ENCODE measurements around the gene HSFX2.
"Not testable (repeated sequence)": the region's sequence is repeated elsewhere in the genome, so short reads cannot be mapped to it uniquely, and the experiment has no call there.

The HSFX2 gene

DNA sequence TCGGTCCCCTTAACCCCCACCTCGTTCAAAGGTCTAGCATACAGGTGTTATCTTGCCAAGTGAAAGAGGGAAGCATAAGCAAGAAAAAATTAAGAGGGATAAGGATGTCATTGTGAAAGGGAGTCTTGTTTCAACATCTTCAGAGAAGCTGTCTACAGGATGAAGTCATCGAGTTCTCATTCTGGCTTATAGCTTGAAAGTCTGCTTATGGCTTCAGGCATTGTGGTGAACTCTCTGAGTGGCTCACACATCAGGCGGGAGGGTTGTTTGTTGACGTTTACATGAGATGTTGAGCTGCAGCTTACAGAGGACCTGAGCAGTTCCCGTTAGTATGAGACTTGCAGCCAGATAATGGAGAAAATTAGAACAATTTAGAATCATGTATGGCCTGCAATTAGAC is 24.4 kb downstream of the HSFX2 start:
- no peak for DNase-seq
- no peak for TF ChIP-seq CTCF (IDR thresholded peaks at IDR 0.05; ENCODE audit: low read depth, low read length)
- H3K4me3 ChIP-seq (ENCODE audit: low read depth, low read length): no peak overlapping the region
- no peaks in the 10 kb centered on the region for H3K36me3 ChIP-seq
- no peaks in the 10 kb centered on the region for H3K9me3 ChIP-seq (ENCODE audit: severe bottlenecking)
- H3K27ac ChIP-seq: no peak overlapping the region
- peaks cover 37% of the 10 kb centered on the region for H3K27me3 ChIP-seq (ENCODE audit: insufficient read depth, low read depth, severe bottlenecking)

GRCh38 chrX:149569770-149570169 is 25.3 kb downstream of the HSFX2 start:
- no peak overlapping the region for H3K4me3 ChIP-seq (ENCODE audit: low read depth, low read length)
- DNase-seq: no peak
- no peaks in the 10 kb centered on the region for H3K36me3 ChIP-seq
- no peak for TF ChIP-seq CTCF (IDR thresholded peaks at IDR 0.05; ENCODE audit: low read depth, low read length)
- peaks cover 43% of the 10 kb centered on the region for H3K27me3 ChIP-seq (ENCODE audit: insufficient read depth, low read depth, severe bottlenecking)
- H3K27ac ChIP-seq: no peak overlapping the region
- H3K9me3 ChIP-seq (ENCODE audit: severe bottlenecking): no peaks in the 10 kb centered on the region

DNA sequence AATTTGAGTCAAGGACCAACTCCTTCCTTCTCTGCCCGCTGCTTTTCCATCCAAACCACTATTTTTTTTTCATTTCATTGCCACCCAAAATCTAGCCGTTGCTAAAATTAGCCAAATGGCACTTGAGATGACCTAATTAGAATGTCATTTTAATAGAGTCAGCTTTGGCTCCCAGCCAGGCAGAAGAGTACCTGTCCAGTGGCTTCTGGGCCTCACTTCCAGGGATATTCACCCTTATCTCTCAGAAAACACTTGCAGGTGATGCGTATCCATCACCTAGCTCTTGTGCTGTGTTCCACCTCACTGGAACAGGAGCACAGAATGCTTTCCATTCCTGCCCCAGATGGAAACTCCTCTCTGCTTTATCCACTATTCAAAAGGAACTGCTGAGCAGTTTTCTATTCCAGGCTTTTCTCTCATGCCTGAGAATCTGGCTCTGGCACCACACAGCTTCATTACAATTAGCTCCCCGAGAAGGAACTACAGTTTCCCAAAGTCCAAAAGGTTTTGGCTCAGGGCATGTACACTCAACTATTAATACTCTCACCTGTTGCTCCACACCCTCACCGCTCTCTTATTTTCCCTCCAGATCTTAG is 26.3 kb downstream of the HSFX2 start:
- TF ChIP-seq CTCF (IDR thresholded peaks at IDR 0.05; ENCODE audit: low read depth, low read length): no peak
- DNase-seq: no peak
- Histone ChIP-seq H3K27me3 (ENCODE audit: insufficient read depth, low read depth, severe bottlenecking) (peaks cover 44% of the 10 kb centered on the region), H3K36me3 (no peaks in the 10 kb centered on the region), H3K4me3 (ENCODE audit: low read depth, low read length) (no peak overlapping the region), H3K27ac (no peak overlapping the region), H3K9me3 (ENCODE audit: severe bottlenecking) (peaks cover 2% of the 10 kb centered on the region)

DNA sequence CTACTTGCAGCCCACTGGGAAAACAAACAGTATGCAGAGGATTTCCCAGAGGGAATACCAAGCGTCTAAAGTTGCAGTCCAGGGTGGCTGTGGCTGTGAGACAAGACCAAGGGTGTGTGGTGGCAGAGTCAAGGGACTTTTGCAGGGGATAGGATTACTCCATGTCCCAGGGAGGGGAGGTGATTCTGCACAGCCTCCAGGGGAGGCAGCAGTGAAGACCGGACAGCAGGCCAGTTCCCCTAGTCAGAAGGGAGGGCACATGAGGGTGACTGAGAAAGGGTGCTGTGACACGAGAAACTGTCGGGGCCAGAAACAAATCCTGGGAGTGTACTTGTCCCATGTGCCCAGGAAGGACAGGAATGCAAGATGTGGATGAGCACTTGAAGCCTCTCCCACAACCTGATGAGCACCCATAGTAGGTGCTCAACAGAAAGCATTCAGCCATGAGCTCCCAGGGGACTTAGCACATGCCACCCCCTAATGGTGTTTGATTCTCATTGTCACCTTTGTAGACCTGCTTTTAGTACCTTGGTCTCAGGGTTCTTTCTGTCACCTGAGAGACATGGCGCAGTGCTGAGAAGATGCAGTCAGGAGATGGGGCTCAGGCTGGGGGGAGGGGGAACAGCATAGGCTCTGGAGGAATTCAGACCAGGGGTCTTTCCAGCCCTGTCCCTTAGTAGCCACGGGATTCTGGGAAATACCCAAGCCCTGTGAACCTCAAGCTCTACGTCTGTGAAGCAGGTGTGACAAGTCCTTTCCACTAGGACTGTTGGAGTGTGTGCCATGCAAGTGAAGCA is 27.3 kb downstream of the HSFX2 start:
- no peaks in the 10 kb centered on the region for H3K36me3 ChIP-seq
- no peak for DNase-seq
- H3K4me3 ChIP-seq (ENCODE audit: low read depth, low read length): no peak overlapping the region
- no peak overlapping the region for H3K27ac ChIP-seq
- no peak for TF ChIP-seq CTCF (IDR thresholded peaks at IDR 0.05; ENCODE audit: low read depth, low read length)
- H3K27me3 ChIP-seq (ENCODE audit: insufficient read depth, low read depth, severe bottlenecking): peaks cover 48% of the 10 kb centered on the region
- H3K9me3 ChIP-seq (ENCODE audit: severe bottlenecking): peaks cover 3% of the 10 kb centered on the region

- peaks cover 3% of the 10 kb centered on the region for H3K9me3 ChIP-seq (ENCODE audit: severe bottlenecking)
- no peak for DNase-seq
- no peaks in the 10 kb centered on the region for H3K36me3 ChIP-seq
- TF ChIP-seq CTCF (IDR thresholded peaks at IDR 0.05; ENCODE audit: low read depth, low read length): no peak
- peaks cover 24% of the 10 kb centered on the region for H3K27me3 ChIP-seq (ENCODE audit: insufficient read depth, low read depth, severe bottlenecking)
- H3K4me3 ChIP-seq (ENCODE audit: low read depth, low read length): no peak overlapping the region
- no peak overlapping the region for H3K27ac ChIP-seq
Observed at GRCh38 chrX:149563359-149563758, 31.8 kb downstream of the HSFX2 start.

- H3K4me3 ChIP-seq (ENCODE audit: low read depth, low read length); H3K27me3 ChIP-seq (ENCODE audit: insufficient read depth, low read depth, severe bottlenecking); H3K27ac ChIP-seq; H3K36me3 ChIP-seq; H3K9me3 ChIP-seq (ENCODE audit: severe bottlenecking); DNase-seq: not testable (repeated sequence)
Observed at GRCh38 chrX:149555251-149555650, 39.9 kb downstream of the HSFX2 start.

- H3K27ac ChIP-seq; DNase-seq; H3K4me3 ChIP-seq (ENCODE audit: low read depth, low read length); H3K27me3 ChIP-seq (ENCODE audit: insufficient read depth, low read depth, severe bottlenecking); H3K36me3 ChIP-seq; H3K9me3 ChIP-seq (ENCODE audit: severe bottlenecking): not testable (repeated sequence)
Observed at GRCh38 chrX:149551939-149552248, 43.2 kb downstream of the HSFX2 start.

GRCh38 chrX:149551245-149551938 is 43.7 kb downstream of the HSFX2 start:
- H3K9me3 ChIP-seq (ENCODE audit: severe bottlenecking); H3K4me3 ChIP-seq (ENCODE audit: low read depth, low read length); H3K27me3 ChIP-seq (ENCODE audit: insufficient read depth, low read depth, severe bottlenecking); DNase-seq; H3K36me3 ChIP-seq; H3K27ac ChIP-seq: not testable (repeated sequence)

- not testable (repeated sequence) for H3K36me3 ChIP-seq; H3K9me3 ChIP-seq (ENCODE audit: severe bottlenecking); DNase-seq; H3K27me3 ChIP-seq (ENCODE audit: insufficient read depth, low read depth, severe bottlenecking); H3K4me3 ChIP-seq (ENCODE audit: low read depth, low read length); H3K27ac ChIP-seq
Observed at GRCh38 chrX:149550454-149550853, 44.7 kb downstream of the HSFX2 start.

All from WERI-Rb-1 (cell line).